IPS DF 4.7 (cell line): ENCODE measurements around the gene EFS.
A peak's percentile ranks its signal among the peaks of the same experiment; 100 is the strongest.
"Not testable (repeated sequence)": the region's sequence is repeated elsewhere in the genome, so short reads cannot be mapped to it uniquely, and the experiment has no call there.

Experiments used
- DNase-seq: peaks from one replicate; pipeline ENCODE4 v3.0.0-alpha.2; 2013; ENCODE audit warnings: low spot score; ENCODE audit errors: extremely low read depth

EFS gene

DNA sequence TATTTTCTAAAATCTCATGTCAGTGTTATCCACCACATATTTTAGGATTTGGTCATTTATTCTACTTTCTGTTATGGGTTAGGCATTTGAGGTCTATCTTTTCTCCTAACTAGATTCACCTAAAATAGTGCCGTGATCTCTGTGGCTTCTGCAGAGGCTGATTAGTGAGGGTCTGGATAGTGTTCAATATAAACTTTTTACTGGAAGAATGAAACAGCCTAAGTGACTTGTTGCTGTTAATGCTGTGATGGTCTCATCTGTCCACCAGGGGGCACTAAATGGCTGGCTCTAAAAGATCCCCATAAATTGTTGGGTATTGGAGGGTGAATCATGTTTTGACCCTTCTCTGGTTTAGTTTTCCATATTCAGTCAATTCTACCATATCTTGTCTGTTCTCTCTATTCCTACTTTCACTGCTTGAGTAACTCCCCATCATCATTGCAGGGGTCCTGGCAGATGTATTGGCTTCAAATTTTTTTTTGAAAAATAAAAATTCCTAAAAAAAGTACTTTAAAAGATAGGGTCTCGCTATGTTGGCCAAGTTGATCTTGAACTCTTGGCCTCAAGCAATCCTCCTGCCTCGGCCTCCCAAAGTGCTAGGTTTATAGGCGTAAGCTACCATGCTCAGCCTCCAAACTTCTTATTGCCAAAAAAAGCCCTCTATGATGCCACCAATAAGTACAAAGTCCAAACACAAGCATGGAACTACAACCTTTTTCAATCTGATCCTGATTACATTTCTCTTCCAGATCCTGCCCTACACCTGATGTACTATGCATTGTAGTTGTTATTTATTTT, 36.8 kb downstream of the EFS start:
- DNase-seq, result no peak

DNA sequence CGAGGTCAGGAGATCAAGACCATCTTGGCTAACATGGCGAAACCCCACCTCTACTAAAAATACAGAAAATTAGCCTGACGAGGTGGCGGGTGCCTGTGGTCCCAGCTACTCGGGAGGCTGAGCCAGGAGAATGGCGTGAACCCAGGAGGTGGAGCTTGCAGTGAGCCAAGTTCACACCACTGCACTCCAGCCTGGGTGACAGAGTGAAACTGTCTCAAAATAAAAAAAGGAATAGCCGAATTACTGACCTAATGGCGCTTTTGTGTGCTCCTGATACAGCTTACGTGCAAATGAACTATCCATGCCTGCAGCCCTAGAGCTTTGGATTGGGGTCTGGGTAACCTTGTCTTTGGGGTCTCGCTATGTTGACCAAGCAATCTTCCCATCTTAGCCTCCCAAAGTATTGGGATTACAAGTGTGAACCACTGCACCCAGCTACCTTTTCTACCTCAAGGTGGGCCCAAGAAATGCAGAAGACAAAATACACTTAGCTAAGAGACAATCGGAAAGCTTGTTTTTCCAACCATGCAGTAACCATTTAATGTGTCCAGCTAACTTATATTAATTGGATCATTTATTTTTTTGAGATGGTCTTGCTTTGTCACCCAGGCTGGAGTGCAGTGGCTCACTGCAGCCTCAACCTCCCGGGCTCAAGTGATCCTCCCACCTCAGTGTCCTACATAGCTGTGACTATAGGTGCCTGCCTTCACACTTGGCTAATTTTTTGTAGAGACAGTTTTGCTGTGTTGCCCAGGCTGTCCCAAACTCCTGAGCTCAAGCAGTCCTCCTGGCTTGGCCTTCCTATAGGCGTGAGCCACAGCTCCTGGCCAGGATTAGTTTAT, 38.3 kb downstream of the EFS start:
- DNase-seq, result no peak

- DNase-seq, result not testable (repeated sequence)
Measured at GRCh38 chr14:23325746-23326145, 39.2 kb downstream of the EFS start.

- no peak for DNase-seq
Measured at GRCh38 chr14:23324993-23325392, 40.0 kb downstream of the EFS start.

DNA sequence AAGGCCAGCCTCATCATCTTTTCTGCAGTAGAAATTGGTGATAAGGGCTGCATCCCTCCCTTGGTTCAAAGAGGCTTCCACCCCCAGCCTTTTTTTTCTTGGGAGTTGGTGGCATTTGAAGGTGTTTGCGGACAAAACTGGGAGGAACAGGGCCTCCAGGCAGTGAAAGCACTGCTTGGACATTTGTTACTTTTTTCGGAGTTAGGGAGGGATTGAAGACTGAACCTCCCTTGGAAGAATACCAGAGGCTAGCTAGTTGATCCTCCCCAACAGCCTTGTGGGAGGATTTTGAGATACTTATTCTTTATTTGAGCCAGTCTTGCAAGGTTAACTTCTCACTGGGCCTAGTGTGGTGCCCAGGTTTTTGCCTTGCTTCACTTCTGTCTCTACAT, 40.5 kb downstream of the EFS start:
- no peak for DNase-seq

GRCh38 chr14:23323838-23324454, 41.0 kb downstream of the EFS start:
- DNase-seq, result no peak

DNA sequence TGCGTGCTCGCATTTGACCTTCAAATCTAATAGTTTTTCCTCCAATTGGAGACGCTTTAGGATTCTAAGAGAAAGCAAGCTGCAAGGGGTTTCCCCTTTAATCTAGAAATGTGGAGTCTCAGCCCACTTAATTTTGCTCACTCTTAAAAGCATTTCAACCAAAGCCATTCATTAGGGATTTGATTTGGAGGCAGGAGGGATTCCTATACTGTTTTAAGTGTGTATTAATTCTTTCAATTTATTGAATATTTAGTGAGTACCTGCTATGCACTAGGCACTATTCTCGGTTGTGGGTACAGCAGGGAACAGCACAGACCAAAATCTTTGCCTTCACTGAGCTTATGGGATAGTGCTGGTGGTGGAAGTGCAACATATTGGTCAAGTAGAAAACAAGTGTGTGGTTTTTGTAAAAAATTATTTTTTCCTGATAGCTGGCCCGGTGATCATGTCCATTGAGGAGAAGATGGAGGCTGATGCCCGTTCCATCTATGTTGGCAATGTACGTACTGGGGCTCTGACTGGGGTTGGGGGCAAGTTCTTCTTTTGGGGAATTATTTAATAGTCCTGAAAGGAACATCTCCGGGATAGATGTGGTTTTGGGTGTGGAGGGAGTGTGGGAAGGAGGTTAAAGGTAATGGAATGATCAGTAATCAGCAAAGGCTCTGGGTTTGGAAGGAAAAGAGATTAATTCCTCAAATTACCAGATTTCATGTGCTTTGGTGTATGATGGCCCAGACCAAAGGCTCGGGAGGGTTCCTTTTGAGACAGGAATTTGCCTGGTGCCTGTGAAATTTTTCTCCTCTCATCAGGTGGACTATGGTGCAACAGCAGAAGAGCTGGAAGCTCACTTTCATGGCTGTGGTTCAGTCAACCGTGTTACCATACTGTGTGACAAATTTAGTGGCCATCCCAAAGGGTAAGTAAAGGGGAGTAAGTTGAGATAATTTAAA, 42.1 kb downstream of the EFS start:
- DNase-seq, result no peak

DNA sequence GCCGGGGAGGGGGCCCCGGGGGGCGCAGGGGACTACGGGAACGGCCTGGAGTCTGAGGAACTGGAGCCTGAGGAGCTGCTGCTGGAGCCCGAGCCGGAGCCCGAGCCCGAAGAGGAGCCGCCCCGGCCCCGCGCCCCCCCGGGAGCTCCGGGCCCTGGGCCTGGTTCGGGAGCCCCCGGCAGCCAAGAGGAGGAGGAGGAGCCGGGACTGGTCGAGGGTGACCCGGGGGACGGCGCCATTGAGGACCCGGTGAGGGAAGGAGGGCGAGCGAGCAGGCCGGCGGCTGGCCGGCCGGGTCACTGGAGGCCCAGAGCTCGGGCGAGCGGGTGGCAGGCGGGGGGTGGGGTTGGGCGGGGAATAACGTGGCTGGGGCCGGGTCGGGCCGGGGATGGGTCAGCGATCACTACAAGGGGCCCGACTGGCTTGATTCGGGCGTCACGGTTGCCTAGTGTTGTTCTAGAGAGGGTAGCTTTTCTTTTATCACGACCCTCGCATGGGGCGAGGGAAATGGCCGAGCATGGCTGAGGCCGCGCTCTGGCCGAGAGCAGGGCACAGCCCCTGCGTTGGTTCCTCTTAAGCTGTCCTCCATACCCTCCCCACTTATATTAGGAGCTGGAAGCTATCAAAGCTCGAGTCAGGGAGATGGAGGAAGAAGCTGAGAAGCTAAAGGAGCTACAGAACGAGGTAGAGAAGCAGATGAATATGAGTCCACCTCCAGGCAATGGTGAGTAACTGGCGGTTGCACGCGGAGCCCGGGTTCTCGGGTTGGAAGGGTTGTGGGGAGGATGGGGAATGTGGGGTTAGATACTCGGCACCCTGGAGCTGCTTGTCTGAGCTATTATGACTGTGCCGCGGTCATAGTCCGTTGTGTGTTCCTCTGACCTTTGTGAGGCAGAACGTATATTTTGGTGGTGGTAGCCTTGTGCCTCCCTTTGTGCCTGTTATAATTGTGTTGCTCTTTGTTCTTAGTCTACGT, 43.1 kb downstream of the EFS start:
- DNase-seq, result no peak

DNA sequence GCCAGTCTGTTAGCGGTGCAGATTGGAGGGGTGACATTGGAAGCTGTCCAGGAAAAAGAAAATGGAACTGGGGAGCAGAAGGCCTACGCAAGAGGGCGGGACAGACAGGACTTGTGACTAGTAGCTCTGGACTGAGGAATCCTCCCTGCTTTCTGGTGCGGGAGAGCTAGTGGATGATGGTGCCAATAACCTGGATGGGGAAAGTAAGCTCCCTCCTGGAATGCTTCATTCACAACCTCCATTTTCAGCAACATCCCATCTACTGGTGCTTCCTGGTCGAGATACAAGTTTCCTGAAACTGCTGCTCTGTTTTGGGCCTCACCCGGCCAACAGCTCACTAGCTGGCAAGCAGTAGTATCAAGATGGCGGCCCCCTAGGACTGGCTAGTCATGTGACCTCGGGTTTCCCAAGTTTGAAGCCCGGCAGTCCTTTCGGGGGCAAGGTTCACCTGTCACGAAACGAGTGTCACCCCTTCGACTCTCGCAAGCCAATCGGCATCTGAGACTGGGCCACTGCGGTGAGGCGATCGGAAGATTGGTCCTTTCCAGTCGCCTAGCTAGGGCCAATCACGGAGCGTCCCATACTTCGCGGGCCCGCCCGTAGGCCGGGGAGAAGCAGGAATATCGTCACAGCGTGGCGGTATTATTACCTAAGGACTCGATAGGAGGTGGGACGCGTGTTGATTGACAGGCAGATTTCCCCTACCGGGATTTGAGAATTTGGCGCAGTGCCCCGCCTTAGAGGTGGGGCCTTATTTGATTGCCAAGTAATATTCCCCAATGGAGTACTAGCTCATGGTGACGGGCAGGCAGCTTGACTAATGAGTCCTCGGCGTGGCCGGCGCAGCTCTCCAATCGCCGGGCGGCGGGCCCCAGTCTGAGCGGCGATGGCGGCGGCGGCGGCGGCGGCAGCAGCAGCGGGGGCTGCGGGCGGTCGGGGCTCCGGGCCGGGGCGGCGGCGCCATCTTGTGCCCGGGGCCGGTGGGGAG, 44.1 kb downstream of the EFS start, which contains the start of gene PABPN1:
PABPN1 (plus strand) TSS at position 874 of the 988 bp plus-strand sequence; CDS start at position 887, 13 bp downstream.
- peak; percentile 100 for DNase-seq

DNA sequence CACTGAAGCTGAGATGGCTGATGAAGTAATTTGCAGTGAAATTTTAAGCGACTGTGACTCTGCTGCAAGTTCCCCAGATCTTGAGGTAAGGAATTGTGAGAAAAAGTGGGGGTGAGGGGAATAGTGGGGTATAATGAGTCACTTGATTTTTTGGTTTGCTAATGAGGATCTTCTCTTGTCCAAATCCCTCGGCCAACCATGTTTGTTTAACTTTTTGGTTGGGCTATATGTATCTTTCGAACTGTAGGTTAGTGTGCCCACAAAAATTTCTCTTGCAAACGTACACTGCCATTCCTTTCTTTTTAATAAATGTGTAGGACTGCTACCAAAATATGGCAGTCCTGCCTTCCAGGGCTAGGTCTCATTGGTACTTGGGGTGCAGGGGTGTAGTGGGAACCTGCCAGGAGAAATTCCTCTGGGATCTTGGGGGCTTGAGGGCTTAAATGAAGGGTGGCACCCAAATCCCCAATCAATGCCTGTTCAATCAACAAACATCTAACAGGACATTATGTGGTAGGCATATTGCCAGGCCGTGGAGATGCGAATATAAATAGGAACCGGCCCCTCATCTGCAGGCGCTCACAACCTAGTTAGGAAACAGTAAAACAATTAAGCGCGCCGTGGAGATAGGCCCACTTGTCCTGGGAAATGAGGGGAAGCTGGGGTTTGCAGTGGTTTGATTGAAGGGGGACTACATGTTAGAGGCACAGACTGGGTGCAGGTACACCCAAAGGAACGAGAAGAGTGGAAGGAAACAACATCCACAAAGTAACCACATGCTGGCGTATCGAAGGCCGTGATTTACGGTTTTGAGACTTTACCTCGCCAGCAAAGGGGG, 45.0 kb downstream of the EFS start:
- no peak for DNase-seq

DNA sequence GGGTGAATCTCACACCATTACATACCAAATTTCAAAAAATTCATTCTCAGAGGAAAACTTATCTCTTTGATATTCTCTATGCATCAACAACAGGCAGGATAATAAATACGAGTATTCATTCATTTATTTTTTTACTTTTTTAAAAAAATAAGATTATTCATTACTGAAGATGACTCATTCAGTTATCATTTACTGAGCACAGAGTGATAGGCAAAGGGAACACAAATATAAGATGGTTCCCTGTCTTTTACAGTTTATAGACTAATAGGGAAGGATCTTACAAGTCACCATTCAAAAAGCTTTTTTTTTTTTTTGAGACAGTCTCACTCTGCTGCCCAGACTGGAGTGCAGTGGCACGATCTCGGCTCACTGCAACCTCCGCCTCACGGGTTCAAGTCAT, 48.7 kb downstream of the EFS start:
- DNase-seq, result no peak

DNA sequence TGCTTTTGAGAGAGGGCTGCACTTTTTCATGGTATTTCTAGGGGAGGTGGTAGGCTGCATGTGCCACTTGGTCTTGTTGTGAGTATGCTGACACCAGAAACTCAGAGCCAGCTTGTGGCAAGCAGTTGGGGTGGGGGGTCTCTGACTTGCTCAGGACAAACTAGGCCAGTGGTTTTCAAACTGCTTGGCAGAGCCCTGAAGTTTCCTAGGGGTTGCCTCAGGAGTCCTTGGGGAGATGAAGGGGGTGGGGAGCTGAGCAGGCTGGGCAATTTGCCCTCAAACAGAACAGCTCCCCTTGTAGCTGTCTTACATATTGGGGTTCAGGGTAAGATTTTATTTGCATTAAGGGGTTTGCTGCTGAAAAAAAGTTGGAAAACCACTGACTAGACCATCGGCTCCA, 54.4 kb downstream of the EFS start:
- no peak for DNase-seq

GRCh38 chr14:23308721-23309445, 56.1 kb downstream of the EFS start:
- no peak for DNase-seq

GRCh38 chr14:23307687-23308644, 57.0 kb downstream of the EFS start:
- no peak for DNase-seq

DNA sequence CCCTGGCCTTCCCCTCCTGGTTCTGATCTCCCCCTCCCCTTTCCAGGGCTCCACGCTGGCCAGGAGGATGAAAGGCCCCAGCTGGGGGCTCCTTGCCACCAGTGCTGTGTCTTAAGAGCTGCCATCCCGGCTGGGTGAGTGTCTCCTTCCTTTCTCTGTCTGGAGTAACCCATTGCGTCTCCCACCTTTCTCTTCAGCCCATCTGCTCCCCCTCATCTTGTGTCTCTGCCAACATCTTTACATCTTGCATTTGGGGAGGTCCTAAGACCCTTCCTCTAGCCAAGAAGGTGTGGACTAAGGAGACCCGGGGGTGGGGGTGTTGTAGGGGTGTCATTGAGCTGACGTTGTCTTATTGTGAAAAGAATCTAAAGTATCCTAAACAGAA, 57.8 kb downstream of the EFS start:
- no peak for DNase-seq
